Measurements from ENCODE around the gene LMBR1. TPM values are rescaled to one million over a fixed set of nuclear protein-coding genes. Genes with fewer than 3 reads are reported as not detected.

Gene LMBR1, protein sequence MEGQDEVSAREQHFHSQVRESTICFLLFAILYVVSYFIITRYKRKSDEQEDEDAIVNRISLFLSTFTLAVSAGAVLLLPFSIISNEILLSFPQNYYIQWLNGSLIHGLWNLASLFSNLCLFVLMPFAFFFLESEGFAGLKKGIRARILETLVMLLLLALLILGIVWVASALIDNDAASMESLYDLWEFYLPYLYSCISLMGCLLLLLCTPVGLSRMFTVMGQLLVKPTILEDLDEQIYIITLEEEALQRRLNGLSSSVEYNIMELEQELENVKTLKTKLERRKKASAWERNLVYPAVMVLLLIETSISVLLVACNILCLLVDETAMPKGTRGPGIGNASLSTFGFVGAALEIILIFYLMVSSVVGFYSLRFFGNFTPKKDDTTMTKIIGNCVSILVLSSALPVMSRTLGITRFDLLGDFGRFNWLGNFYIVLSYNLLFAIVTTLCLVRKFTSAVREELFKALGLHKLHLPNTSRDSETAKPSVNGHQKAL
- total RNA-seq (2012; rRNA removed) = 19.9 and 30.3 TPM in 2 replicates
- polyA plus RNA-seq (2012; rRNA removed) = 9.3 and 11.9 TPM in 2 replicates
- 5.0 and 12.5 TPM in 2 replicates for polyA plus RNA-seq (2012; cell fraction: cytosol; rRNA removed)
- 11.8 and 15.5 TPM in 2 replicates for polyA plus RNA-seq (2012; cell fraction: nucleus; rRNA removed; ENCODE audit: low replicate concordance)
- Bru-seq, nascent RNA = percentile 76 among the genes with signal in this experiment
- BruChase-seq, experiment 1, labeled RNA remaining after a 6-hour chase = percentile 70 among the genes with signal in this experiment
- BruChase-seq, experiment 2, labeled RNA remaining after a 2-hour chase = percentile 74 among the genes with signal in this experiment
- long read RNA-seq, full-length matches to known transcripts = 15 of 27 reads
- long read RNA-seq, partial matches to known transcripts = 5 of 27 reads
- long read RNA-seq, other reads (novel, unspliced or antisense) = 7 of 27 reads

DNA sequence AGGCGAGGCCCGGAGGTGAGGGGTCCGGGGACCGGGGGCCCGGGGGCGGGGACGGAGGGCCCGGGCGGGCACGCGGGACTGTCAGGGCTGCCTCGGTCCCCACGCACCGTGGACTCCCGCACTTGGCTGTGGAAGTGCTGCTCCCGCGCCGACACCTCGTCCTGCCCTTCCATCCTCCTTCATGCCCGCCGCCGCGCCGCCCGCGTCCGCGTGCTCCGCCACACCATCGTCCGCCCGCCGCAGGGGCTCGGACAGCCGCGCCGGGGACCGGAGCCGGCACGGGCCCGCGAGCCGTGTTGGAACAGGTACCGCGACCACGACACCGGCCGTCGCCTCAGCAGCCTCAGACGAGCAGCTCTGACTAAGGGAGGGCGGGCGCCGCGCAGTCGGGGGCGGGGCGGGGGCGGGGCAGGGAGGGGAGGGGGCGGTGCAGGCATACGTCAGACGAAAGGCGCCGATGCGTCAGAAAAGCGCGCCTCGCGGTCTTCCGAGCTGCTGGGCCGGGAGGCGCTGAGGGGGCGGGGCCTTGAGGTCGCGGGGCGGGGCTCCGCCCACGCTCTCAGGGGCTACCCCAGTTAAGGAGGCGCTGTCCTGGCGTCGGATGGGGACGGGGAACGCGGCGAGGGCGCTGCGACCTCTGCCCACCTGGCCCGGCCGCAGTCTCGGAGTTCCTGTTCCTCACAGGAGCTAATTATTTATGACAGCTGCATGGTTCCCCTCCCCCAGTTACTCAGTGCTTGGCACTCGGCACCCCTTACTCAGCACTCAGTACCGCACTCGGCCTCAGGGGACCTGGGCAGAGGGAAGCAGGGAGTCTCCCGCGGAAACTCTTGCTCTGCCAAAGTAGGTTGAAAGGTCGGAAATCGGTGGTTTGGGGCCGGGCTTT, at the start of gene LMBR1:
Gene LMBR1 (minus strand): TSS at position 363 of the 886 bp plus-strand sequence. CDS start 190 bp downstream, at position 173.
- in situ Hi-C loops (cut with MboI; ENCODE audit: low sequenced_read_pairs) (no loop called here), dilution Hi-C loops (cut with HindIII; ENCODE audit: low sequenced_read_pairs, unreplicated experiment) (no loop called here), intact Hi-C loops (cut with micrococcal nuclease) (no loop called here)
- no peaks in the 10 kb centered on the region for H3K9me3 ChIP-seq (ENCODE audit: control insufficient read depth, insufficient read depth, low read length)
- H3K4ac ChIP-seq (ENCODE audit: low read depth, low read length) = peak within 1 kb of the TSS; percentile 47
- H2BK20ac ChIP-seq (ENCODE audit: low read depth, low read length) = no peak within 1 kb of the TSS
- ATAC-seq (ENCODE audit: low read depth) (peak; percentile 94), DNase-seq (peak; percentile 94)
- no TSS peak for BruUV-seq (replicated peaks)
- peak within 1 kb of the TSS; percentile 55 to 81 for H4K8ac ChIP-seq (ENCODE audit: low read depth in 2 of 2, low read length in 2 of 2)
- ChIA-PET CTCF (interaction anchor here (0.5 to 1.3 kb wide), 3 partner anchors 12 to 167 kb away, joined by 3 to 6 read pairs (median 5); no protein-coding TSS in a partner anchor), POLR2A (ENCODE audit: unreplicated experiment) (interaction anchor here (0.6 kb wide), 2 partner anchors 132 to 1935 kb away, joined by 6 to 8 read pairs; no protein-coding TSS in a partner anchor)
- TF ChIP-seq RAD21 (IDR thresholded peaks at IDR 0.05; ENCODE audit: low read length) (peak; percentile 24; the same call in 1 of the 2 replicates), SMC3 (IDR thresholded peaks at IDR 0.05; ENCODE audit: low read depth, low read length) (0 out of 2 replicates have a peak, but pooled peaks have one; percentile 15), RCOR1 (IDR thresholded peaks at IDR 0.05; ENCODE audit: insufficient replicate concordance, low read length) (no peak), MAZ (IDR thresholded peaks at IDR 0.05; ENCODE audit: borderline replicate concordance, low read depth, low read length) (peak; percentile 85; the same call in 1 of the 2 replicates), BHLHE40 (IDR thresholded peaks at IDR 0.05; ENCODE audit: low read depth, low read length) (no peak), MXI1 (IDR thresholded peaks at IDR 0.05; ENCODE audit: borderline replicate concordance, low read depth, low read length) (0 out of 2 replicates have a peak, but pooled peaks have one; percentile 23), CHD1 (IDR thresholded peaks at IDR 0.05; ENCODE audit: low read depth, low read length) (no peak), MAFK (IDR thresholded peaks at IDR 0.05; ENCODE audit: low read depth, low read length) (peak; percentile 81), POLR2A (IDR thresholded peaks at IDR 0.05; ENCODE audit: low read depth, low read length) (peak; percentile 63; the same call in 1 of the 2 replicates)
- TF ChIP-seq, protein P1, sequence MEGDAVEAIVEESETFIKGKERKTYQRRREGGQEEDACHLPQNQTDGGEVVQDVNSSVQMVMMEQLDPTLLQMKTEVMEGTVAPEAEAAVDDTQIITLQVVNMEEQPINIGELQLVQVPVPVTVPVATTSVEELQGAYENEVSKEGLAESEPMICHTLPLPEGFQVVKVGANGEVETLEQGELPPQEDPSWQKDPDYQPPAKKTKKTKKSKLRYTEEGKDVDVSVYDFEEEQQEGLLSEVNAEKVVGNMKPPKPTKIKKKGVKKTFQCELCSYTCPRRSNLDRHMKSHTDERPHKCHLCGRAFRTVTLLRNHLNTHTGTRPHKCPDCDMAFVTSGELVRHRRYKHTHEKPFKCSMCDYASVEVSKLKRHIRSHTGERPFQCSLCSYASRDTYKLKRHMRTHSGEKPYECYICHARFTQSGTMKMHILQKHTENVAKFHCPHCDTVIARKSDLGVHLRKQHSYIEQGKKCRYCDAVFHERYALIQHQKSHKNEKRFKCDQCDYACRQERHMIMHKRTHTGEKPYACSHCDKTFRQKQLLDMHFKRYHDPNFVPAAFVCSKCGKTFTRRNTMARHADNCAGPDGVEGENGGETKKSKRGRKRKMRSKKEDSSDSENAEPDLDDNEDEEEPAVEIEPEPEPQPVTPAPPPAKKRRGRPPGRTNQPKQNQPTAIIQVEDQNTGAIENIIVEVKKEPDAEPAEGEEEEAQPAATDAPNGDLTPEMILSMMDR (conservative IDR thresholded peaks at IDR 0.05; ENCODE audit: low read depth, low read length) = peak; percentile 41
- peak within 1 kb of the TSS; percentile 71 for H3K23ac ChIP-seq (ENCODE audit: low read depth, low read length)
- peak within 1 kb of the TSS; percentile 40 for H4K5ac ChIP-seq (ENCODE audit: low read depth, low read length)
- H3K27ac ChIP-seq (ENCODE audit: insufficient read depth, low read length) = peak within 1 kb of the TSS; percentile 32
- peak within 1 kb of the TSS; percentile 26; the same call in 1 of the 2 replicates for H3K18ac ChIP-seq (ENCODE audit: low read depth, low read length)
- H3K9me1 ChIP-seq (ENCODE audit: insufficient read depth, low read length) = no peaks in the 10 kb centered on the region
- peak within 1 kb of the TSS; percentile 54 for H4K91ac ChIP-seq (ENCODE audit: insufficient read depth, low read depth, low read length)
- H3K14ac ChIP-seq (replicated peaks; ENCODE audit: low read depth, low read length) = peak within 1 kb of the TSS; percentile 26
- peak within 1 kb of the TSS; percentile 96 for H2AFZ ChIP-seq (replicated peaks; ENCODE audit: low read length, poor library complexity)
- peak within 1 kb of the TSS; percentile 86 for H2AK9ac ChIP-seq (replicated peaks; ENCODE audit: low read depth, low read length, poor library complexity)
- peaks cover 6% of the 10 kb centered on the region; the same call in 1 of the 2 replicates for H4K20me1 ChIP-seq (ENCODE audit: insufficient read depth, low read length)
- peaks cover 4% of the 10 kb centered on the region; the same call in 1 of the 2 replicates for H3K4me1 ChIP-seq (ENCODE audit: control insufficient read depth, insufficient read depth, low read length)
- H3K4me3 ChIP-seq (ENCODE audit: insufficient read depth, low read depth, low read length) = peak within 1 kb of the TSS; percentile 90
- no peak within 1 kb of the TSS; the same call in 2 of the 3 replicates for H2BK15ac ChIP-seq (ENCODE audit: low read depth, low read length)
- peaks cover 6 to 11% of the 10 kb centered on the region in 2 experiments; a peak in 3 of 4 replicates for H3K79me1 ChIP-seq (ENCODE audit: low read depth in 1 of 2, low read length in 2 of 2)
- H3K27me3 ChIP-seq (ENCODE audit: control insufficient read depth, insufficient read depth, low read length) = no peaks in the 10 kb centered on the region
- WGBS, 2 experiments (ENCODE audit: extremely low coverage in 2 of 2, insufficient read length in 1 of 2) = 0% methylated on average over 30 of the region's 97 CpGs; no CpG with 5 or more reads in 1 of the 2 experiments
- H2BK5ac ChIP-seq (ENCODE audit: low read depth, low read length, poor library complexity, severe bottlenecking) = peak within 1 kb of the TSS; percentile 23
- H3K4me2 ChIP-seq (ENCODE audit: low read depth, low read length) = peak within 1 kb of the TSS; percentile 85
- H3K9ac ChIP-seq (ENCODE audit: low read depth, low read length) = peak within 1 kb of the TSS; percentile 45
- H3K56ac ChIP-seq (ENCODE audit: extremely low read depth, insufficient read depth, low read length) = peak within 1 kb of the TSS; percentile 52
- no peak within 1 kb of the TSS; the same call in 1 of the 2 replicates for H2AK5ac ChIP-seq (ENCODE audit: low read depth, low read length)
- H3K36me3 ChIP-seq (ENCODE audit: control insufficient read depth, insufficient read depth, low read length) = no peaks in the 10 kb centered on the region
- H2BK120ac ChIP-seq (ENCODE audit: low read depth, low read length) = no peak within 1 kb of the TSS; the same call in 1 of the 2 replicates

All from IMR-90 (cell line).